NCI-H2081 treated with DMSO at 0.1 percent for 48 hours (cell line): ENCODE measurements around the gene PKLR.
"Not testable (repeated sequence)": the region's sequence is repeated elsewhere in the genome, so short reads cannot be mapped to it uniquely, and the experiment has no call there.

Experiments
- DNase-seq: peaks from one replicate; lab custom pipeline; 2025; lab: John Stamatoyannopoulos, UW

Gene PKLR

GRCh38 chr1:155301342-155301841 is at the start of gene PKLR:
TSS of gene PKLR (minus strand) at chr1:155301438. CDS start at chr1:155301395, 43 bp downstream.
- no peak for DNase-seq

- DNase-seq, result no peak
Measured at GRCh38 chr1:155342842-155343241, 41.6 kb upstream of the PKLR start.

DNA sequence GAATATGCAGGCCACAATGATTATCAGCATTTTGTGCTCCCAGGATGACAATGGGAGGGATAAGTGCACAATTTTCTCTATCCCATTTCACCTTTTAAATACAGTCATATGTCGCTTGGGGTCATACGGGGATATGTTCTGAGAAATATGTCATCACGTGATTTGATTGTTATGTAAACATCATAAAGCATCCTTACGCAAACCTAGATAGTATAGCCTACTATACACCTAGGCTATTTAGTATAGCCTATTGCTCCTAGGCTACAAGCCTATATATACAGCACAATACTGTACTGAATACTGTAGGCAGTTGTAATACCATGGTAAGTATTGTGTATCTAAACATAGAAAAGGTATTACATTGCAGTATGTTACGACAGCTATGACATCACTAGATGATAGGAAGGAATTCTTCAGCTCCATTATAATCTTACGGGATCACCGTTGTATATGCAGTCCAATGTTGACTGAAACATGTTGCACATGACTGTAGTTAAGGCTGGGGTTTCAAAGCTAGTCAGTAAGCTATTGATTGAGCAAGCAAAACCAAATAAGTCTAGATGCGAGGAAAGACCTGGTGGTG is 38.4 kb upstream of the PKLR start:
- DNase-seq, result no peak

GRCh38 chr1:155334962-155335361 is 33.7 kb upstream of the PKLR start:
- no peak for DNase-seq

DNA sequence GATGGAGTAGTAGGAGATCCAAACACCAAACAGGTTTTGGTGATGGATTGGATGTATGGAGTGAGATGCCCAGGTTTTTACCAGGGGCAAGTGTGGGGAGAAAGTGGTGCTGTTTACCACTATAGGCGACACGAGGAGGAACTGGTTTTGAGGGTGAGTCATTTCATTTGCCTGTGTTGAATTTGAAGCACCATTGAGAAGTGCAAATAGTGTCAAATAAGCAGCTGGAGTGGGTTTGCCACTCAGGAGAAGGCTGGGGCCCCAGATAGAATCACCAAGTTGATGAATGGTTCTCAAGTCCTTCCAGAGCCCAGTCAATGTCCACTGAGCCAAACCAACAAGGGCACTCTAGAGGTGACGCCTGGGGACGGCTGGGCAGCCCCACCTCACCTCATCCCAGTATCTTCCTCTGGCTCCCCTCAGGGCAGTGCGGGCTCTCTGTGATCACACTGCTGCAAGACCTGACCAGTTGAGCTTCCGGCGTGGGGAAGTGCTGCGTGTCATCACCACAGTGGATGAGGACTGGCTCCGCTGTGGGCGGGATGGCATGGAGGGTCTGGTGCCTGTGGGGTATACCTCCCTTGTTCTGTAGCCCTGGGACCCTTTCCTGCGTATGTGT is 28.9 kb upstream of the PKLR start:
- DNase-seq, result no peak

GRCh38 chr1:155328856-155329255 is 27.6 kb upstream of the PKLR start:
- not testable (repeated sequence) for DNase-seq

GRCh38 chr1:155327981-155328380 is 26.7 kb upstream of the PKLR start:
- no peak for DNase-seq

GRCh38 chr1:155326631-155327037 is 25.4 kb upstream of the PKLR start:
- DNase-seq, result no peak

- DNase-seq, result no peak
Measured at GRCh38 chr1:155326020-155326526, 24.8 kb upstream of the PKLR start.

DNA sequence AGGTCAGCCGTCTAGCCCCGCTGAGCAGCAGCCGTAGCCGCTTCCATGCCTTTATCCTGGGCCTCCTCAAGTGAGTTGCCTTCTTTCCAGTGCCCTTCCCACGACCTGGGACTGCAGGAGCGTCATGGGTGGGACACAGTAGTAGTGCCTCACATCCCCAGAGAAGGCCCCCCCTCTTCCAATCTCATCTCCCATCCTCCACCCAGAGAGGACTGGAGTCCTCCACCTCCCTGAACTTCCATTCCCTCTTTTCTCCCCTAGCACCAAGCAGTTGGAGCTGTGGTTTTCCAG is 24.3 kb upstream of the PKLR start:
- no peak for DNase-seq

- no peak for DNase-seq
Measured at GRCh38 chr1:155324717-155325602, 23.7 kb upstream of the PKLR start.

DNA sequence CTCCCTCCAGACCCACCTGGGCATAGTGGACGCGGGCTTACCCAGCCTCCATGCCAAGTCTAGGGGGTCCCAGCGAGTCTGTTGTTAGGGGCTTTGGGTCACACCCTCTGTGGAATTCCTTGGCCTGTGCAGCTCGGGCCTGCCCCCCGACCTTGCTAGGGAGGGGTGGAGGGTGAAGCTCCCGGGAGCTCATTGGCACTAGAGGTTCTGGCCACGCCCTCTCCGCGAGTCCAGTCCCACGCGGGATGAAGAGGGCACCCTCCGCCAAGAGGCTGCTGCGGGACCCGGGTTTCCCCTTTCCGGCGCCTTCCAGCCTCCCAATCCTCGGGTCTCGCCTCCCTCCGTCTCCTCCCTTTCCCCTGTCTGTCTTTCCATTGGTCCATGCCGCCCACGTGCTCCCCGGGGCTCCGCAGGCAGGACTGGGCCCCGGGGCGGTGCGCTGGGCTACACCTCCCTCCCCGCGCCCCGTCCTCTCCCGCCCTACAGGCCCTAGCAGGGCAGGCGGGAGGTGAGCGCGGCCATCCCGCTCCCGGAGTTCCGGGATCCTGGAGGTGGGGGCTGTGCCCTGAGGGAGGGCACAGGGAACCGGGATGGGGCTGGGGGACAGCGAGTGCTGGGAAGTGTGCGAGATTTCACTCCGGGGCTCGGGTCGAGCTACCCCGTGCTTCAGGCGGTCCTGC is 22.9 kb upstream of the PKLR start:
- DNase-seq, result peak; percentile 67

GRCh38 chr1:155323729-155324036 is 22.4 kb upstream of the PKLR start:
- DNase-seq, result no peak

- peak; percentile 32 for DNase-seq
Measured at GRCh38 chr1:155322953-155323728, 21.9 kb upstream of the PKLR start.

DNA sequence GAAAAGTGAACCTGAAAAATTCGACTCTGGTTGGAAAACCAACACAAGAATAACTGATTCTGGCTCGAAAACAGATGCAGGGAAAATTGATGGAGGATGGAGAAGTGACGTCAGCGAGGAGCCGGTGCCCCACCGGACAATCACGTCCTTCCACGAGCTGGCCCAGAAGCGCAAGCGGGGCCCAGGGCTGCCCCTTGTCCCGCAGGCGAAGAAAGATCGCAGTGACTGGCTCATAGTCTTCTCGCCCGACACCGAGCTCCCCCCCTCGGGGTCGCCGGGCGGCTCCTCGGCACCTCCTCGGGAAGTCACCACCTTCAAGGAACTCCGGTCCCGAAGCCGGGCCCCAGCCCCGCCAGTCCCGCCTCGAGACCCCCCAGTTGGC is 21.3 kb upstream of the PKLR start:
- no peak for DNase-seq

DNA sequence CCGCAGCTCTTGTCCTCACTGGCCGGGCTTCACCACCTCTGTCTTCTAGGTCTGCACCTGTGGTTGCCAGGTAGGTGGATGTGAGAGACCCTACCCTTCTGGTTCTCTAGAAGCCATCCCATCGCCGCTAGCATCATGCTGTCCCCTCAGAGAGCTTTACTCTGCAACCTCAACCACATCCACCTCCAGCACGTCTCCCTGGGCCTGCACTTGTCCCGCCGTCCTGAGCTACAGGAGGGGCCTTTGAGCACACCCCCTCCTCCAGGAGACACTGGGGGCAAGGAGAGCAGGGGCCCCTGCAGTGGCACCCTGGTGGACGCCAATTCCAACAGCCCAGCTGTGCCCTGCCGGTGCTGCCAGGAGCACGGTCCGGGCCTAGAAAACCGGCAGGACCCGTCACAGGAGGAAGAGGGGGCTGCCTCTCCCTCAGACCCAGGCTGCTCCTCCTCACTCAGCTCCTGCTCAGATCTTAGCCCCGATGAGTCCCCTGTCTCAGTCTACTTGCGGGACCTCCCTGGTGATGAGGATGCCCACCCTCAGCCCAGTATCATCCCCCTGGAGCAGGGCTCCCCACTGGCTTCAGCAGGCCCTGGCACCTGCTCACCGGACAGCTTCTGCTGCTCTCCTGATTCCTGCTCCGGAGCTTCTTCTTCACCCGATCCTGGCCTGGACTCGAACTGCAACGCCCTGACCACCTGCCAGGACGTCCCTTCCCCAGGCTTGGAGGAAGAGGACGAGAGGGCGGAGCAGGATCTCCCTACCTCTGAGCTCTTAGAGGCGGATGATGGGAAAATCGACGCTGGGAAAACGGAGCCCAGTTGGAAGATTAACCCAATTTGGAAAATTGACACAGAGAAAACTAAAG is 20.6 kb upstream of the PKLR start:
- no peak for DNase-seq

- DNase-seq, result peak; percentile 14
Measured at GRCh38 chr1:155320661-155321617, 19.7 kb upstream of the PKLR start, which contains the start of gene RUSC1. TSS of gene RUSC1 (plus strand) at chr1:155320894. CDS start at chr1:155321774, 880 bp downstream.

DNA sequence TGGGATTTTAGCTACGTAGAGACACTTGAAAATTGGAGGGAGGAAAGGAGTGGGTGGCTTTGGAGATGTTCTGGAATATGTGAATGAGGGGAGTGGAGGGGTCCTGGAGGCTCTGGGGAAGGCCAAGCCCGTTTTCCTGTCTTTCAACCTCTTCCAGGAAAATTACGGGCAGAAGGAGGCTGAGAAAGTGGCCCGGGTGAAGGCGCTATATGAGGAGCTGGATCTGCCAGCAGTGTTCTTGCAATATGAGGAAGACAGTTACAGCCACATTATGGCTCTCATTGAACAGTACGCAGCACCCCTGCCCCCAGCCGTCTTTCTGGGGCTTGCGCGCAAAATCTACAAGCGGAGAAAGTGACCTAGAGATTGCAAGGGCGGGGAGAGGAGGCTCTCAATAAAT is 19.0 kb upstream of the PKLR start:
- no peak for DNase-seq

DNA sequence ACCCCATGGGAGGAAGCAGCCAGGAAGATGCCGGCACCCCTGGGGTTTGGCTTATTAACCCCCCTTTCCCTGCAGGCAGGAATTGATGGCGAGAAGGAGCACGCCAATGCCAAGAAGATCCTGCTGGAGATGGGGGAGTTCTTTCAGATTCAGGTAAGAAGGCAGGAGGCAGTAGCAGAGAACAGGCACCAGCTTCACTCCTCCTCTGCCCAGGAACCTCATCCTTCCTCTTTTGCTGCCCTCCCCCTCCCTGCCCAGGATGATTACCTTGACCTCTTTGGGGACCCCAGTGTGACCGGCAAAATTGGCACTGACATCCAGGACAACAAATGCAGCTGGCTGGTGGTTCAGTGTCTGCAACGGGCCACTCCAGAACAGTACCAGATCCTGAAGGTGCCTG is 18.3 kb upstream of the PKLR start:
- DNase-seq, result no peak

- no peak for DNase-seq
Measured at GRCh38 chr1:155318082-155318481, 16.8 kb upstream of the PKLR start.
